ENCODE results near the gene RASL10A. TPM values are rescaled to one million over a fixed set of nuclear protein-coding genes. Genes with fewer than 3 reads are reported as not detected.

Gene RASL10A
- total and polyA plus RNA-seq, 7 donors = 0.32 to 3.3 (median 0.80) TPM

DNA sequence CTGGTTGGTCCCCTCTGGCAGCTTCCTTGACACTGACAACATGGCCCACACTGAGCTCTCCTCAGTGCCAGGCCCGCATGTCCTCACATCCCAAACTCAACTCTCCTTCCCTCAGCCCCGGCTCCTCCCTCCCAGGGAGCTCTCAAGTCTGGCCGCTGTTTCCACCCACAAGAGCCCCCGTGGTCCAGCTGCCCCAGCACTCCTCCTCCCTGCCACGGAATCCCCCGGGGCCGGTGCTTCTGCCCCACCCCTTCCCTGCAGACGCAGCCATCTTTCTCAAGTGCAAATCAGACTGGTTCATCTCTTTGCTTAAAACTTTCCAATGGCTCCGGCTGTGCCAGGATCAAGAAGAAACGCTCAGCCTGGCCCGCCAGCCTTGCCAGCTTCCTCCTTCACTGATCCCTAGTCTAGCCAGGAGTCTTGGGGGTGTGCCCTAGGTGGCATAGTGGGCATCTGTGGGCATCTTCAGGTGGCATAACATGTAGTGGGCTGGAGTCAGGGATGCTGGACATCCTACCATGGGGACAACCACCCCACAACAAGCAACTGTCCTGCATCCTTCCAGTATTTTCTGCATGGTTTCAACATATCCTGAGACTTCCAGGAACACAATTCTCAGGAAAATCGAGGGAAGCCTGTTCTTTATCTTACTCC lies 22.3 kb upstream of the RASL10A start:
- Histone ChIP-seq H3K27me3 (ENCODE audit: insufficient read depth in 3 of 3, low read length in 2 of 3) (no peaks in the 10 kb centered on the region), H3K27ac (peak overlapping the region; percentile 78), H3K4me3 (no peak overlapping the region), H3K36me3 (ENCODE audit: insufficient read depth in 1 of 2, low read depth in 1 of 2) (peaks cover 3 to 65% of the 10 kb centered on the region in 2 donors), H3K9me3 (no peaks in the 10 kb centered on the region), H3K4me1 (peaks cover 43% of the 10 kb centered on the region)
- intact Hi-C loops (cut with DNase I) = no loop called here
- DNase-seq (no peak), ATAC-seq (peak; percentile 14 to 18 (median 17))
- 26 to 55% (median 39%) methylated on average over 12 of the region's 12 CpGs for WGBS, 3 donors
- no peak for TF ChIP-seq CTCF (IDR thresholded peaks at IDR 0.05)

- Histone ChIP-seq H3K4me1 (peaks cover 38% of the 10 kb centered on the region), H3K9me3 (no peaks in the 10 kb centered on the region), H3K36me3 (ENCODE audit: insufficient read depth in 1 of 2, low read depth in 1 of 2) (peaks cover 3 to 63% of the 10 kb centered on the region in 2 donors), H3K4me3 (peak overlapping the region; percentile 29), H3K27me3 (ENCODE audit: insufficient read depth in 3 of 3, low read length in 2 of 3) (no peaks in the 10 kb centered on the region), H3K27ac (peak overlapping the region; percentile 78)
- ATAC-seq (peak; percentile 84 to 88 (median 88)), DNase-seq (peak; percentile 63 to 88)
- 27 to 36% (median 33%) methylated on average over 14 of the region's 14 CpGs for WGBS, 3 donors
- intact Hi-C loops (cut with DNase I) = no loop called here
- TF ChIP-seq CTCF (IDR thresholded peaks at IDR 0.05) = no peak
These were observed 21.4 kb upstream of the RASL10A start for GRCh38 chr22:29336751-29337490.

- TF ChIP-seq CTCF (IDR thresholded peaks at IDR 0.05) = no peak
- Histone ChIP-seq H3K27ac (no peak overlapping the region), H3K4me3 (no peak overlapping the region), H3K36me3 (ENCODE audit: insufficient read depth in 1 of 2, low read depth in 1 of 2) (peaks cover 3 to 62% of the 10 kb centered on the region in 2 donors), H3K4me1 (peaks cover 48% of the 10 kb centered on the region), H3K9me3 (no peaks in the 10 kb centered on the region), H3K27me3 (ENCODE audit: insufficient read depth in 3 of 3, low read length in 2 of 3) (no peaks in the 10 kb centered on the region)
- DNase-seq (no peak), ATAC-seq (no peak)
- intact Hi-C loops (cut with DNase I) = no loop called here
- 93 to 94% (median 93%) methylated on average over 11 of the region's 11 CpGs for WGBS, 3 donors
These were observed 20.2 kb upstream of the RASL10A start for GRCh38 chr22:29335656-29336055.

GRCh38 chr22:29334696-29335344 lies 19.3 kb upstream of the RASL10A start:
- H3K4me1 ChIP-seq = peaks cover 55% of the 10 kb centered on the region
- ATAC-seq (no peak), DNase-seq (no peak)
- no peak overlapping the region for H3K27ac ChIP-seq
- H3K4me3 ChIP-seq = no peak overlapping the region
- no peak for TF ChIP-seq CTCF (IDR thresholded peaks at IDR 0.05)
- intact Hi-C loops (cut with DNase I) = no loop called here
- peaks cover 3 to 58% of the 10 kb centered on the region in 2 donors for H3K36me3 ChIP-seq (ENCODE audit: insufficient read depth in 1 of 2, low read depth in 1 of 2)
- WGBS, 3 donors = 81 to 91% (median 83%) methylated on average over 11 to 12 of the region's 12 CpGs
- no peaks in the 10 kb centered on the region for H3K9me3 ChIP-seq
- H3K27me3 ChIP-seq (ENCODE audit: insufficient read depth in 3 of 3, low read length in 2 of 3) = no peaks in the 10 kb centered on the region
